K562 treated with DMSO at 1 percent for 4 hours (cell line): ENCODE results near the gene DCAF8. TPM values are rescaled to one million over a fixed set of nuclear protein-coding genes. Genes with fewer than 3 reads are reported as not detected.

ENCODE experiments used
- total RNA-seq: library from RNA; unstranded; fragments of 300-600 nt; gene quantifications from 2 replicates; pipeline ENCODE4 v1.2.3, GENCODE V29; 2022; ENCODE audit not compliant: insufficient read depth

The DCAF8 gene
- total RNA-seq, result 50.7 and 83.5 TPM in 2 replicates

GRCh38 chr1:160261893-160262794, at the start of gene DCAF8:
Gene DCAF8 (minus strand): TSS chr1:160262549. CDS start chr1:160244008, 18,541 bp downstream.

GRCh38 chr1:160284782-160285344, 22.5 kb upstream of the DCAF8 start, which contains the start of gene PEX19:
Gene PEX19 (minus strand): TSS chr1:160285133. CDS start chr1:160285124, 9 bp downstream.

GRCh38 chr1:160205242-160206035, 56.9 kb downstream of the DCAF8 start, which contains the start of gene PEA15:
Gene PEA15 (plus strand): TSS chr1:160205384. CDS start chr1:160211545, 6,161 bp downstream.

GRCh38 chr1:160189649-160190625, 72.4 kb downstream of the DCAF8 start, which contains the start of gene CASQ1:
Gene CASQ1 (plus strand): TSS chr1:160190575. CDS start chr1:160190752, 177 bp downstream.

Other genes starting within 250 kb of the DCAF8 start
- 1.3 and 1.5 TPM in 2 replicates for gene PIGM, start 230.6 kb downstream of the DCAF8 start, total RNA-seq
- gene KCNJ10, start 192.4 kb downstream of the DCAF8 start, total RNA-seq, result not detected in 2 replicates
- gene KCNJ9, start 181.0 kb downstream of the DCAF8 start, total RNA-seq, result not detected in 2 replicates
- gene IGSF8, start 163.9 kb downstream of the DCAF8 start, total RNA-seq, result 15.5 and 16.6 TPM in 2 replicates
- not detected in 2 replicates for gene ATP1A2, start 146.8 kb downstream of the DCAF8 start, total RNA-seq
- not detected in 2 replicates for gene ATP1A4, start 110.9 kb downstream of the DCAF8 start, total RNA-seq
- not detected in 2 replicates for gene CASQ1, start 72.0 kb downstream of the DCAF8 start, total RNA-seq
- 51.5 and 73.4 TPM in 2 replicates for gene PEA15, start 57.2 kb downstream of the DCAF8 start, total RNA-seq
- 26.6 and 31.9 TPM in 2 replicates for gene PEX19, start 22.6 kb upstream of the DCAF8 start, total RNA-seq
- 191 and 196 TPM in 2 replicates for gene COPA, start 80.7 kb upstream of the DCAF8 start, total RNA-seq
- gene NCSTN, start 80.8 kb upstream of the DCAF8 start, total RNA-seq, result 51.8 and 56.1 TPM in 2 replicates
- gene NHLH1, start 104.5 kb upstream of the DCAF8 start, total RNA-seq, result 0.48 and 0.85 TPM in 2 replicates
- gene VANGL2, start 138.0 kb upstream of the DCAF8 start, total RNA-seq, result 5.9 and 6.4 TPM in 2 replicates